Effector CD8-positive, alpha-beta T cell (primary cell): ENCODE data around the gene PROCR.
"Not testable (repeated sequence)": the region's sequence is repeated elsewhere in the genome, so short reads cannot be mapped to it uniquely, and the experiment has no call there.

Source experiments
- DNase-seq: peaks from one replicate; lab custom pipeline; 2025; lab: John Stamatoyannopoulos, UW

The PROCR gene

GRCh38 chr20:35193031-35193791, 21.3 kb downstream of the PROCR start:
- not testable (repeated sequence) for DNase-seq

- no peak for DNase-seq
Observed at GRCh38 chr20:35196313-35196712, 24.4 kb downstream of the PROCR start.

- DNase-seq: no peak
Observed at GRCh38 chr20:35199740-35200139, 27.9 kb downstream of the PROCR start.

- DNase-seq: no peak
Observed at GRCh38 chr20:35200267-35200666, 28.4 kb downstream of the PROCR start.

- DNase-seq: not testable (repeated sequence)
Observed at GRCh38 chr20:35201467-35201866, 29.6 kb downstream of the PROCR start.

GRCh38 chr20:35206802-35207201, 34.9 kb downstream of the PROCR start:
- no peak for DNase-seq

- DNase-seq: peak; percentile 66
Observed at GRCh38 chr20:35207950-35208611, 36.2 kb downstream of the PROCR start.

GRCh38 chr20:35215066-35215956, 43.4 kb downstream of the PROCR start:
- no peak for DNase-seq

- no peak for DNase-seq
Observed at GRCh38 chr20:35216541-35216940, 44.7 kb downstream of the PROCR start.

GRCh38 chr20:35223941-35224340, 52.1 kb downstream of the PROCR start:
- no peak for DNase-seq

- no peak for DNase-seq
Observed at GRCh38 chr20:35224536-35224935, 52.7 kb downstream of the PROCR start.

GRCh38 chr20:35225319-35226125, 53.6 kb downstream of the PROCR start:
- DNase-seq: no peak

- no peak for DNase-seq
Observed at GRCh38 chr20:35226126-35226883, 54.4 kb downstream of the PROCR start, which contains the start of gene MMP24. TSS of gene MMP24 (plus strand) at chr20:35226690. CDS start at chr20:35226739, 49 bp downstream.
